ENCODE measurements around the gene TEX22.

TEX22 gene

DNA sequence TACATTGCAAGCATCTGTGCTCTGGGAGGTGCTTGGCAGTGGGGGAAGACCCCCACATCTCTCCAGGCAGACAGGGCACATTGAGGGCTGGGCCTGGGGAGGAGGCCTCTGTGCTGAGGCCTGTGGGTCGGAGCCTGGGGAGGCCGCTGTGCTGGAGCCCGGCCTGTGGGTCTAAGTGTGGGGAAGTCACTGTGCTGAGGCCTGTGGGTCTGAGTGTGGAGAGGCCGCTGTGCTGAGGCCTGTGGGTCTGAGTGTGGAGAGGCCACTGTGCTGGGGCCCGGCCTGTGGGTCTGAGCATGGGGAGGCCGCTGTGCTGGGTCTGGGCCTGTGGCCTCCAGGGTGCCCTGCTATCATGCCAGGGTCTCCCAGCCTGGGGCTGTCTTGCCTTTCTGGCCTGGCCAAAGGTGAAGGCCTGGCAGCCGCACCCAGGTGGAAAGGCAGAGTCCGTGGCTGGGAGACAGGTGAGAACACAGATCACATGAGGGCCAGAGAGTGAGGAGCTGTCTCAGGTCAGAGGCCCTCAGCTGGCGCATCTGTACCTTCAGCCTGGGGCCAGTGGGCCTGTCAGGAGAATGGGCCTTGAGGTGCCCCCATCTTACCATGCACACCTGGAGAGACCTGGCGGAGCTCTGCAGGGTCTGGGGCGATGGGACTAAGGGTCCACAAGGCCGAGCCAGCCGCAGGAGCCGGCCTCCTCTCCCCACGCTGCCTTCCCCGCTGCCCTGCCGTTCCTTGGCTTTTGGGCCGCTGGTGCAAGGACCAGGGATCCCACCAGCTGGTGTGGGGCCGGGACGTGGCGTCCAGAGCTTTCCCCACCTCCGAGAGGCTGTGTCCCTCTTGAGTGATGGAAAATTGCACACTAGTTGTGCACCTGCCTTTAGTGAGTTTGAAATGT, 57.7 kb downstream of the TEX22 start:
- DNase-seq (ENCODE audit: low read depth in 2 of 2), result no peak

DNA sequence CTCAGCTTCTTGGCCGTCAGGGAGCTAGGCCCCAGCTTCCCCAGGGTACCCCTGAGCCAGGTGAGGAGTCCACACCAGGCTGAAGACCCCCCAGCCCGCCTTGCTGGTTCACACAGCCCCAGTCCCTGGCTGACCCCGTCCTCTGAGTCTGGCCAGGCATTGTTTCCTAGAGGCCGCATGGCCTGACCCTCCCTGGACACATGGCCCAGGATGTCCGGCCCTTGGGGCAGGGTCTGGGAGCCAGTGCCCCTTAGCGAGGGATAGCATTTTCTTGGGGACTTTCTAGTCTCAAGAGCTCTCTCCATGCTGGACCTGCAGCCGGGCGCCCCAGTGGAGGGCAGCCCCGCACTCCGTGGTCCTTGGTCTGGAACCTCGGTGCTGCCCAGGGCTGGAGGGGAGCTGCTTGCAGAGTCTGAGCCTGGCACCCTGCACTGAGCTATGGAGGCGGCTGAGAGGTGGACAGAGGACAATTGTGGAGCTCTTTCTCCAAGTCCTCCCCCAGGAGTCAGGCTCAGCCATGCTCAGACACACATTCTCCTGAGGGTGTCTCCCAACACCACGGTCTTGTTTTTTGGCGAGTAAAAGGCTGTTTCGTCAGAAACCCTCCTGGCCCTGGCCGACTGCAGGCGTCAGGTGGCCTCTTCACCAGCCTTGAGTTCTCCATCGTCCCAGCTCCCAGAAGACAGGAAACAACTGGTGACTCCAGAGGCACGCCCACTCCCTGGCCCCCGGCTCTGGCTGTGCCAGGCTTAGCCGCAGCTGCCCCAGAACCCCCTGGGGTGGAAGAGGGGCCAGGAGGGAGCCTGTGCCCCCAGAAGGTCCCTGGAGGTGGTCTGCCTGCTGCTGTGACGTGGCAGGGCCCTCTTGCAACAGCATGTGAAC, 58.6 kb downstream of the TEX22 start:
- DNase-seq (ENCODE audit: low read depth in 2 of 2), result no peak

DNA sequence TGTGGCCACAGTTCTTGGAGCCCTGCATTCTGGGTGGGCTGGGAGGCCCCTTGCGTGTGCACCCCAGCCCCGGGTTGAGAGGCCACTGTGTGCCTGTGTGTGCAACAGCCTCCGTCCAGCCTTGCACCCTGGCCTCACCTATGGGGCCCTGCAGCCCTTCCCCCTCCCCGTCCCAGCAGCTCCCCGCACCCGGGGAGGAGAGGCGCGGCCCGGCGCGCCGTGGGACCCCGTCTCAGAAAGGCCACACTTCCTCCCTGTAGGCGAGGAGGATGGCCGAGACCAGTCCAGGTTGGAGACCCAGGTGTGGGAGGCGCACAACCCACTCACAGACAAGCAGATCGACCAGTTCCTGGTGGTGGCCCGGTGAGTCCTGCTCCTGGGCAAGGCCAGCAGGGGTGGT, 59.7 kb downstream of the TEX22 start:
- no peak for DNase-seq (ENCODE audit: low read depth in 2 of 2)

DNA sequence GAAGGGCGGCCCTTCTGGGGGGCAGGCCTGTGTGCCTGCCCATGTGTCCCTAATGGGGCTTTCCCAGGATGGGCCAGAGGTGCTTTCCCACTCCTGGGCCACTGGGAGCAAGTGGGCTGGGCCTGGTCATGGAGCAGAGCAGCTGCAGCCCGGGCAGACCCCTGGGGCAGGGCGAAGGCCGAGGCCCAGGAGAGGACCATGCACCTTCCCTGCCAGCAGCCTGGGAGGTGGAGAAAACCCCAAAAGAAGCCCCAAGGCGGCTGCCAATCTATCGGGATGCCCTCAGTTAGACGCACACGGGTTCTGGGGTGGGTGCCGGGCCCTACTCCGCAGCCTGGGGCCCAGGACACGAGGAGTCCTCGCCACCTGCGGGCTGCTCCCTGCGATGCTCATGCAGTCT, 60.2 kb downstream of the TEX22 start:
- no peak for DNase-seq (ENCODE audit: low read depth in 2 of 2)

DNA sequence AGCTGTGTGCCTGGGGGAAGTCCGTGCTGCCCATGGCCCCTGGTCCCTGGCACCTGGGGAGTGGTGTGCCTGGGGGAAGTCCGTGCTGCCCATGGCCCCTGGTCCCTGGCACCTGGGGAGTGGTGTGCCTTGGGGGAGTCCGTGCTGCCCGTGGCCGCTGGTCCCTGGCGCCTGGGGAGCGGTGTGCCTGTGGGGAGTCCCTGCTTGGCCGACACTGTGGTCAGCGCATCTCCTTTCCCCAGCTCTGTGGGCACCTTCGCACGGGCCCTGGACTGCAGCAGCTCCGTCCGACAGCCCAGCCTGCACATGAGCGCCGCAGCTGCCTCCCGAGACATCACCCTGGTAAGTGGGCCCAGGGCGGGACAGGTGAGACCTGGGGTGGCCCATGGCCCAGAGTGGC, 61.8 kb downstream of the TEX22 start:
- no peak for DNase-seq (ENCODE audit: low read depth in 2 of 2)

DNA sequence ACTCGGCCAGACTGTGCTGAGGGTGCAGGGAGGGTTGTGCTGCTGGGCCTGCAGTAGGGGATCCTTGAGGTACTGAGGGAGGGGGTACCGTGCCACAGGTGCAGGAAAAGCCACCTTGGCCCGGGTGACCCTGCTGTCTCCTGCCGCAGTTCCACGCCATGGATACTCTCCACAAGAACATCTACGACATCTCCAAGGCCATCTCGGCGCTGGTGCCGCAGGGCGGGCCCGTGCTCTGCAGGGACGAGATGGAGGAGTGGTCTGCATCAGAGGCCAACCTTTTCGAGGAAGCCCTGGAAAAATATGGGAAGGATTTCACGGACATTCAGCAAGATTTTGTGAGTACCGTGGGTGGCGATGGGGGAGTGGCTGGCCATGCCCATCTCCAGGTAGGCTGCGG, 62.3 kb downstream of the TEX22 start:
- no peak for DNase-seq (ENCODE audit: low read depth in 2 of 2)

DNA sequence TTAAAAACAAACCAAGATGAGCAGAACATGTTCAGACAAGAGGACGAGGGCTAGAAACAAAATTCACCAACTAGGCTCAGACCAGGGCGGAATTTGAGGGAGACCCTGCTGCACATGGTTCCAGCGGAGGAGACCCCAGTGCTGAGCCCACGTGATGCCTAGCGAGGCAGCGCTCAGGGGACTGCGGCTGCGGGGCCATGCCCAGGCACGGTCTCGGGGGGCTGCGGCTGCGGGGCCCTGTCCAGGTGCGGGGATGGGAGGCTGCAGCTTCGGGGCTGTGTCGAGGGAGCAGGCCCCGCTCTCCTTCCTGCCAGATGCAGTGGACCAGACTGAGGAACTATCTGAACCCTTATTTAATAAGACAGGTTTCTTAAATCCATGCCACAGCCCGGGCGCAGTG, 63.6 kb downstream of the TEX22 start:
- DNase-seq (ENCODE audit: low read depth in 2 of 2), result no peak

Data from stimulated activated CD8-positive, alpha-beta memory T cell treated with anti-CD3 and anti-CD28 coated beads, Interleukin-2, amount 100 ng/mL, for 48 hours (primary cell).